ENCODE data around the gene DESI1. TPM values are rescaled to one million over a fixed set of nuclear protein-coding genes. Genes with fewer than 3 reads are reported as not detected.
A peak's percentile ranks its signal among the peaks of the same experiment; 100 is the strongest.

The DESI1 gene
- total and polyA plus RNA-seq, 2 of the 13 experiments (the other 11 are each of a cell fraction or from before 2014, with no cell fraction given) = 21.6 to 29.2 TPM

GRCh38 chr22:41620589-41621098 is at the start of gene DESI1 (continued):
- TF ChIP-seq PTBP1 (IDR thresholded peaks at IDR 0.05; ENCODE audit: low read depth, low read length, poor library complexity, severe bottlenecking) (no peak), ZBTB2 (CRISPR knock-in tag; IDR thresholded peaks at IDR 0.05; ENCODE audit: low read depth) (peak; percentile 65), KLF16 (CRISPR knock-in tag; IDR thresholded peaks at IDR 0.05) (peak in 1 of 2 experiments; percentile 38; a peak in 1 of 4 replicates), TRIM24 (CRISPR knock-in tag; IDR thresholded peaks at IDR 0.05) (no peak), CSRNP1 (CRISPR knock-in tag; IDR thresholded peaks at IDR 0.05) (no peak), ZNF83 (CRISPR knock-in tag; IDR thresholded peaks at IDR 0.05; ENCODE audit: borderline replicate concordance) (0 out of 2 replicates have a peak, but pooled peaks have one; percentile 48), HNF1A (IDR thresholded peaks at IDR 0.05; ENCODE audit: low read depth) (no peak), HNF1A (CRISPR knock-in tag; IDR thresholded peaks at IDR 0.05; ENCODE audit: borderline replicate concordance) (peak; percentile 53; the same call in 1 of the 2 replicates), PHF8 (CRISPR knock-in tag; IDR thresholded peaks at IDR 0.05) (peak; percentile 63; the same call in 1 of the 2 replicates), SYNCRIP (IDR thresholded peaks at IDR 0.05; ENCODE audit: insufficient read depth, low read depth, low read length) (no peak), MAFG (CRISPR knock-in tag; IDR thresholded peaks at IDR 0.05) (no peak), ZNF281 (CRISPR knock-in tag; IDR thresholded peaks at IDR 0.05; ENCODE audit: borderline replicate concordance) (peak; percentile 67; the same call in 1 of the 2 replicates), TBL1XR1 (IDR thresholded peaks at IDR 0.05; ENCODE audit: borderline replicate concordance, low read length, partially characterized antibody) (no peak), ATRX (CRISPR knock-in tag; IDR thresholded peaks at IDR 0.05; ENCODE audit: borderline replicate concordance) (no peak), HDAC6 (IDR thresholded peaks at IDR 0.05; ENCODE audit: low read depth, low read length) (no peak), ATF3 (CRISPR knock-in tag; IDR thresholded peaks at IDR 0.05) (no peak), RCOR2 (CRISPR knock-in tag; IDR thresholded peaks at IDR 0.05) (no peak)

All from HepG2 (cell line).